ENCODE results near the gene TMEM44. TPM values are rescaled to one million over a fixed set of nuclear protein-coding genes. Genes with fewer than 3 reads are reported as not detected.
A peak's percentile ranks its signal among the peaks of the same experiment; 100 is the strongest.

TMEM44 gene
- total and polyA plus RNA-seq, 2 of the 4 experiments (the other 2 are of a cell fraction), result 9.7 to 24.2 TPM

DNA sequence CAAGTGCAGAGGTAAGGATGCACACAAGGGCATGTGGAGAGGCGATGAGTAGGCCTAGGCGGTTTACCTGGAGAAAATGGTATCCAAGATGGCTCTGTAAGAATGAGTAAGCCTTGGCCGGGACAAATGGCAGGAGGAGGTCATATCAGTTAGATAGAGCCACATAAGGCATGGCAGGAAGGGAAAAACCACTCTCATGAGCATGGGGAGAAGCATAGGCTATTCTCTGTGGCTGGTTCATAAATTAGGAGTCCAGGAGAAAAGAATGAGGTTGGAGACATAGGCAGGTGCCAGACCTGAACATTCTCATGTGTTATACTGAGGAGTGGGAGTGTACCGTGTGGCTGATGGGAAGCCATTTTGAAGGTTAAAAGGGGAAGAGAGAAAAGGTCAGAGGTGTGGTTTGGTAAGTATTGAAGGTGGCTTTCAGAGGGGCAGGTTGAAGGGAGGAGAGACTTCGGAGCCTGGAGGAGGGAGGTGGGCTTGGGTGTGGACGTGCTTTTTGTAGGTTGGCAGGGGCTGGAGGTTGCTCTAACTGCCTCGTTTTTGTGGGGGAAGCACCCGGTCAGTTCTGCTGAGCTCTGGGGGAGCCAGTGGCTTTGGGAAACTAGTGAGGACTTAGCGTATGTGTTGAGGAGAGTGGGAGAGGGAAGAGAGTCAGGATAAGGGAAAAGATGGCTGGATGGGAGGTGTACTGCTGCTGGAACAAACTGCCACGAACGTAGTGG, 47.8 kb upstream of the TMEM44 start:
- H3K4me1 ChIP-seq (ENCODE audit: control insufficient read depth, insufficient read depth, low read length), result peaks cover 5% of the 10 kb centered on the region
- no TSS peak for BruUV-seq (replicated peaks)
- intact Hi-C loops (cut with micrococcal nuclease) (no loop called here), in situ Hi-C loops (cut with MboI; ENCODE audit: low sequenced_read_pairs) (no loop called here), dilution Hi-C loops (cut with HindIII; ENCODE audit: low sequenced_read_pairs, unreplicated experiment) (no loop called here)
- H3K14ac ChIP-seq (replicated peaks; ENCODE audit: low read depth, low read length), result no peak overlapping the region
- no peak for TF ChIP-seq ELK1 (IDR thresholded peaks at IDR 0.05; ENCODE audit: borderline replicate concordance, low read depth, low read length)
- no peak for TF ChIP-seq CHD1 (IDR thresholded peaks at IDR 0.05; ENCODE audit: low read depth, low read length)
- no peak for TF ChIP-seq CTCF (conservative IDR thresholded peaks at IDR 0.05; ENCODE audit: low read depth, low read length)
- TF ChIP-seq SMC3 (IDR thresholded peaks at IDR 0.05; ENCODE audit: low read depth, low read length), result no peak
- TF ChIP-seq MXI1 (IDR thresholded peaks at IDR 0.05; ENCODE audit: borderline replicate concordance, low read depth, low read length), result no peak
- TF ChIP-seq MAZ (IDR thresholded peaks at IDR 0.05; ENCODE audit: borderline replicate concordance, low read depth, low read length), result no peak
- TF ChIP-seq RCOR1 (IDR thresholded peaks at IDR 0.05; ENCODE audit: insufficient replicate concordance, low read length), result no peak
- TF ChIP-seq RAD21 (IDR thresholded peaks at IDR 0.05; ENCODE audit: low read length), result no peak
- no peak for TF ChIP-seq NFE2L2 (IDR thresholded peaks at IDR 0.05; ENCODE audit: low read depth, low read length)
- H3K4me3 ChIP-seq (ENCODE audit: insufficient read depth, low read depth, low read length), result no peak overlapping the region
- no peak overlapping the region for H4K8ac ChIP-seq (ENCODE audit: low read depth in 2 of 2, low read length in 2 of 2)
- H2BK5ac ChIP-seq (ENCODE audit: low read depth, low read length, poor library complexity, severe bottlenecking), result no peak overlapping the region
- peak overlapping the region; percentile 29 for H2AFZ ChIP-seq (replicated peaks; ENCODE audit: low read length, poor library complexity)
- ChIA-PET CTCF (interaction anchor here (2.7 kb wide), 1 partner anchor 589 kb away, joined by 24 read pairs; the partner anchor contains the start of gene XXYLT1), POLR2A (ENCODE audit: unreplicated experiment) (no interaction called here)
- H2AK5ac ChIP-seq (ENCODE audit: low read depth, low read length), result 0 out of 2 replicates have a peak overlapping the region, but pooled peaks have one; percentile 9
- H3K9ac ChIP-seq (ENCODE audit: low read depth, low read length), result no peak overlapping the region
- H3K9me1 ChIP-seq (ENCODE audit: insufficient read depth, low read length), result 0 out of 2 replicates have a peak, but pooled peaks cover 4% of the 10 kb centered on the region
- H3K4me2 ChIP-seq (ENCODE audit: low read depth, low read length), result no peak overlapping the region
- H2BK20ac ChIP-seq (ENCODE audit: low read depth, low read length), result no peak overlapping the region
- no peaks in the 10 kb centered on the region for H3K9me3 ChIP-seq (ENCODE audit: control insufficient read depth, insufficient read depth, low read length)
- H3K18ac ChIP-seq (ENCODE audit: low read depth, low read length), result no peak overlapping the region
- no peak overlapping the region for H4K91ac ChIP-seq (ENCODE audit: insufficient read depth, low read depth, low read length)
- no peaks in the 10 kb centered on the region for H3K36me3 ChIP-seq (ENCODE audit: control insufficient read depth, insufficient read depth, low read length)
- H3K27ac ChIP-seq (ENCODE audit: insufficient read depth, low read length), result no peak overlapping the region
- H3K4ac ChIP-seq (ENCODE audit: low read depth, low read length), result no peak overlapping the region
- H4K5ac ChIP-seq (ENCODE audit: low read depth, low read length), result no peak overlapping the region
- H2AK9ac ChIP-seq (replicated peaks; ENCODE audit: low read depth, low read length, poor library complexity), result no peak overlapping the region
- no peaks in the 10 kb centered on the region; the same call in 1 of the 2 replicates for H3K27me3 ChIP-seq (ENCODE audit: control insufficient read depth, insufficient read depth, low read length)
- no peak overlapping the region for H2BK15ac ChIP-seq (ENCODE audit: low read depth, low read length)
- peaks cover 0 to under 1% of the 10 kb centered on the region in 2 experiments; a peak in 1 of 4 replicates for H3K79me1 ChIP-seq (ENCODE audit: low read depth in 1 of 2, low read length in 2 of 2)
- DNase-seq (no peak), ATAC-seq (ENCODE audit: low read depth) (no peak)
- H3K56ac ChIP-seq (ENCODE audit: extremely low read depth, insufficient read depth, low read length), result no peak overlapping the region
- 47% methylated on average over 5 of the region's 11 CpGs; no CpG with 5 or more reads in 1 of the 2 experiments for WGBS, 2 experiments (ENCODE audit: extremely low coverage in 2 of 2, insufficient read length in 1 of 2)
- no peak overlapping the region for H2BK120ac ChIP-seq (ENCODE audit: low read depth, low read length)
- peaks cover 3% of the 10 kb centered on the region; the same call in 1 of the 2 replicates for H4K20me1 ChIP-seq (ENCODE audit: insufficient read depth, low read length)
- H3K23ac ChIP-seq (ENCODE audit: low read depth, low read length), result no peak overlapping the region
